ENCODE data around the gene E4F1.

E4F1 gene

GRCh38 chr16:2207872-2208271 is 15.5 kb upstream of the E4F1 start:
- no peak for DNase-seq

DNA sequence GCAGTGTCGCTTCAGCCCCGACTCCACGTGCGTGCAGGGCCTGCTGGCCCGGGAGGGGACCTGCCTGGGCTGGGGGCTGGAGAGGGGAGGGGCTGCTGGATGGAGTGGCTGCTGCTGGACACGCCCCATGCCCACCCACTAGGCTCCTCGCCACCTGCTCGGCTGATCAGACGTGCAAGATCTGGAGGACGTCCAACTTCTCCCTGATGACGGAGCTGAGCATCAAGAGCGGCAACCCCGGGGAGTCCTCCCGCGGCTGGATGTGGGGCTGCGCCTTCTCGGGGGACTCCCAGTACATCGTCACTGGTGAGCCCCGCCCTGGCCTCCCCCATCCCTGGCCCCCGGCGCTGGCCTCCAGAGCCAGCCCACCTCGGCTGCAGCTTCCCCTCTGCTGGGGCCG is 15.1 kb upstream of the E4F1 start:
- DNase-seq, result no peak

- DNase-seq, result no peak
These were observed 14.6 kb upstream of the E4F1 start for GRCh38 chr16:2208772-2209171.

DNA sequence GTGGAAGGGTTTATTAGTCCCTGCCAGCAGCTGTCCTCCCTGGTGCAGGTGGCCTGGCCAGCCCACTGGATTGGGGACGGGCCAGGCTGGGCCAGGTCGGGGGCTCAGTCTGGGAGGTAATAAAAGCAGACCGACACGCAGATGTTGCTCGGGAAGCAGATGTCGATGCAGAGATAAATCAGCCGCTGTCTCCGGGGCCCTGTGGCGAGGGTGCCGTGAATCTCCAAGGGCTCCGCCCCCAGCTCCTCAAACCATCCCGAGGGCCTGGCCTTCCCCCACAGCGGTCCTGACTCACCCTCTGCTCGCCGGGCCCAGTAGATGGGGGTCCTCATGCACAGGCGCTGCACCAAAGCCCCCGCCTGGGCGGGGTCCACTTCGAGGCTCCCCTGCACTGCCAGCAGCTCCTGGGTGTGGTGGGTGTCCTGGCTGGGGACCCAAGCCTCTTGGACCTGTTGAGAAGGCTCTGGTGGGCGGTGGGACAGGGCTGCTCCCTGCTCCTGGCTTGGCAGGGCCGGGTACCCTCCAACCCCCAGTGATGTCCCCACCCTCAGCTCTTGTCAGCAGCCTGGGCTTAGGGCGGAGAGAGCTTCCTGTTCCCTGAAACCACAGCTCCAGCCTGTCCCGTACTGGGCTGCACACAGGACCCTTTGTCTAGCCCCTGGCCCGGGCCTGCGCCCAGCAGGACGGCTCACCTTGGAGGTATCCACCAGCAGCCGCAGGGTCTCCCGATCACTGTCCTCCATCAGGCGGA is 14.0 kb upstream of the E4F1 start:
- no peak for DNase-seq

DNA sequence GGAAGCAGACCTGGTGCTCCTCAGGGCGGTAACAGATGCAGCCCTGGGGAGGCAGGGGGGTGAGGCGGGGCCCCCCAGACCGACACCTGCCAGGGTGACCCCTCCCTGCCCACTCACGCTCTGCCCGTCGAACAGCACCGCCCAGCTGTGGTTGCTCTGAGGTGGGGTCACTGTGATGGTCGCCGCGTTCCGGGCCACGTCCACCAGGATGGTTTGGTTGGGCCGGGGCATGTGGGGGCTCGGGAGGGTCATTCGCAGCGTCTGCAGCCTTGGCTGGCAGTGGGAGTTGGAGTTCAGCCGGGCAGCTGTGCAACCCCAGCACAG is 13.4 kb upstream of the E4F1 start:
- no peak for DNase-seq

DNA sequence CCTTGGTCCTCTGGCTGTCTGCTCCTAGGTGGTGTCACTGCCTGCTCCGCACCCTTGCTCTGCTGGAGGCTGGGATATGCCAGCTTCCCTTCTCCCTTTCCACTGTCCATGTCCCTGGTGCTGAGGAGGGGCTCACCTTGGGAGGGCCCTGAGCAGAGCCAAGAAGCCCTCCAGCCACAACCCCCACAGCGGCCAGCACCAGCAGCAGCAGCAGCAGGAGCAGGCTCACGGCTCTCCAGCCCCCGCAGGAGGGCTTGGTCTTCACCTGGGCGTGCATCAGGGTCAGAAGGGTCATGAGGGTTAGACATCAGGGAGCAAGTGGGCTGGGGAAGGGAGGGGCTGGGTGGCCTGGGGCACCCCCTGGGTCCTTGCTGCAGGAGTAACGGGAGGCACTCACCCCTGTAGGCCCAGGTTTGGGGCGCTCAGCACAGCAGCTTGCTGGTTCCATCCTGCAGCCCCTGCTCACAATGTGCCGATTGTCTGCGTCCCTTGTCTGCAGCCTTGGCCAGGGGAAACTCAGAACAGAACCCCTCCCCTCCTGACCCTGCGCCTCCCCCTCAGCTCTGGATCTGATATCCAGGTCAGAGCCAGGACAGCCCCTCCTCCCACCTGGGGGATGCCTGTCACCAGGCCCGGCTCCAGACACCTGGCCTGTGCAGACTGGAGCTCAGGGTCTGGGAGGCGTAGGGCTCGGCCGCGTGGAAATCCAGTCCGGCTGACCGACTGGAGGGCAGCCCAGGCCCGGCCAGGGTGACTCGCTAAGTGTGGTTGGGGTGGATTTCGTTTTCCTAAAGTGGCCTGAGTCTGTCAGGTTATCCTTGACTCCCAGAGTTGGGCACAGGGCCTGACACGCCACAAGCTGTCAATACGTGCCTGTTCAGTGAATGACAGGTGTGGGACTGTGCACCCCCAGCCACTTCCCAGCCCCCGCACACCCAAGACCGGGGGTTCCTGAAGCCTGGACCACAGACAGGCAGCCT is 12.7 kb upstream of the E4F1 start, which contains the start of gene BRICD5:
BRICD5 (minus strand) TSS at position 478 of the 980 bp plus-strand sequence; CDS start at position 448, 30 bp downstream.
- no peak for DNase-seq

GRCh38 chr16:2211923-2212347 is 11.5 kb upstream of the E4F1 start:
- DNase-seq, result no peak

DNA sequence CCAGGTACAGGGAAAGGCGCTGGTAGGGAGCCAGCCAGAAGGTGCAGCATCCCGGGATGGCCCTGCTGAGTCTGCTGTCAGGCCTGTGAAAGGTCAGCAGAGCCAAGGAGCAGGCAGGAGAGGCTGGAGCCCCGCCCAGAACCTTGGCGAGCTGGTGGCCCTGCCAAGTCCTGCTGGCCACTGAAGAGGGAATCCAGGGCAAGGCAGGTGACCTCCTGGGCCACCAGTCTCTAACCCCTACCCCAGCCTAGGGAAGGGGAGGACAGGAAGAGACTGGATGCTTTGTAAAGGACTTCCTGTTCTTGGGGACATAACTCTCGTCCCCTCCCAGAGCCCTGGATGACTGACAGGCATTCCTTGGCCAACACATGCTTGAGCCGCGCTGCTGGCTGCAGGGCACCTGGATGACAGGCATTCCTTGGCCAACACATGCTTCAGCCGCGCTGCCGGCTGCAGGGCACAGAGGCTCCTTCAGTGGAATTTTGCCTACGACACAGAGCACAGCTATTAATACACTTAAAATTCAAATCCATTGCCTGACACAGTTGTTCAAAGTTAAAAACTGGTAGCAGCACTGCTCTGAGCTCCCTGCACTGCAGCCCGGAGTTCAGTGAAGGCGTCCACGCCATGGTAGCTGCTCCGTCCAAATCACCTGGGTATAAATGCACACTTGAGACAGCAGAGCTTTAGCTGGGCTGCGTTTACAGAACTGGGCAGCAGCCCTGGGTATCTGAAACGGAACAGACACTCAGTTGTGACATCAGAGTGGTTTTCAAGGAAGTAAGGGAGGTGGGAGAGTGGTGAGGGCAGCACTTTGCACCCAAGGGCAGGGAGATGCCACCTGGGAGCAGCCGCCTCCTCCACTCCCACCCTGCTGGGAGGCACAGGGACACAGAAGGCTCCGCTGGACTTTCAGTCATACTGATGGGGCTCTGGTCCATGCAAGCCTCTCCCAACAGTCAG is 10.7 kb upstream of the E4F1 start:
- DNase-seq, result no peak

DNA sequence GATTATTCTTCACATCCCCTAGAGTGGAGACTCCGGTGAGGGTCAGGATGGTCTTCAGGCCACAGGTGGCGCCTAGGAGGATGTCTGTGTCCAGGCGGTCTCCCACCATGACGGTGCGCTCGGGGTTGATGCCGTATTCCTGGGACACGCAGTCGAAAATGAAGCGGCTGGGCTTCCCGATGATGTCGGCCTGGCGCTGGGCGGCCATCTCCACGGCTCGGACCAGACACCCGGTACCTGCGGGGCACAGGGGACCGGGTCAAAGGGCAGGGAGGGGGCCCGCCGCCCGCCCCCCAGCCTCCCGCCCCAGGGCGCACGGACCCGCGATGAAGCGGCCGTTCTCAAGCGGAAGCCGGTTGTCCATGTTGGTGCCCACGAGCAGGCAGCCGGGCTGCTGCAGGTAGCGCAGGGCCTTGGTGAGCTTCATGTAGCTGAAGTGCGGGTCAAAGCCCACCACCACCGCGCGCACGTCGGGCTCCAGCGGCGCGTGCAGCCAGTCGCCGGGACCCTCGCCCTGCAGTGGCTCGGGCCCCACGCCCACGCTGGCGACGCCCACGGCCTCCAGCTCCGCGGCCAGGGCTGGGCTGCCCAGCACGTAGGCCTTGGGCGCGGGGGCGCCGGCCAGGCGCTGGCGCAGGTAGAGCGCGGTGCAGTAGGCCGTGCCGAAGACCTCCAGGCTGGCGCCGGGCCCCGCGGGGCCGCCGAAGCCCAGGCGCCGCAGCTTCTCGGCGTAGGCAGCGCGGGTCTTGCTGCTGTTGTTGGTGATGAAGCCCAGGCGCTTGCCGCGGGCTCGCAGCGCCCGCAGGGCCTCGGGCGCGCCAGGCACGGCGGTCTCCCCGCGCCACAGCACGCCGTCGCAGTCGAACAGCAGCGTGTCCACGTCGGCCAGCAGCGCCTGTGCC is 9.3 kb upstream of the E4F1 start:
- no peak for DNase-seq

GRCh38 chr16:2214719-2214968 is 8.7 kb upstream of the E4F1 start, which contains the start of gene PGP:
TSS of gene PGP (minus strand) at chr16:2214840. CDS start at chr16:2214777, 63 bp downstream.
- DNase-seq, result no peak

- no peak for DNase-seq
These were observed 7.1 kb upstream of the E4F1 start for GRCh38 chr16:2216330-2216729.

- no peak for DNase-seq
These were observed 623 bp downstream of the E4F1 start for GRCh38 chr16:2223942-2224486.

- no peak for DNase-seq
These were observed 2.9 kb downstream of the E4F1 start for GRCh38 chr16:2226245-2226793.

GRCh38 chr16:2226918-2227317 is 3.5 kb downstream of the E4F1 start:
- no peak for DNase-seq

GRCh38 chr16:2228161-2228824 is 4.9 kb downstream of the E4F1 start:
- DNase-seq, result no peak

DNA sequence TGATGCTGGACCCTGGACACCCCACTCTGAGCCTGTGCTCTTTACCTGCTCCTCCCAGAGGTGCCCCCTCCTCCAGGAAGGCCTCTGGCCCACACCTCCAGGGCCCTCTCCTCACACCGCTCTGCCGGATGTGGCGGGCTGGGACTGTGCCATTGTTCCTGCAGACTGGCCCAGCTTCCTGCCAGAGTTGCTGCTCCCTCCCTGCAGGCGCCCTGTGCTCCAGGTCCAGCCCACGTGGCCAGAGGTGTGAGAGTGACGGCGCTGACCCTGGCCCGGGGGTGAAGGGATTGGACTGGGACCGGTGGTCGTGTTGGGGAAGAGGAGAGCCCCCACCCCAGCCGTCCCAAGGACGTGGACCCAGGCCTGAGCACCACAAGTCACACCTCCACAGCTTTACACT is 5.7 kb downstream of the E4F1 start:
- DNase-seq, result no peak

DNA sequence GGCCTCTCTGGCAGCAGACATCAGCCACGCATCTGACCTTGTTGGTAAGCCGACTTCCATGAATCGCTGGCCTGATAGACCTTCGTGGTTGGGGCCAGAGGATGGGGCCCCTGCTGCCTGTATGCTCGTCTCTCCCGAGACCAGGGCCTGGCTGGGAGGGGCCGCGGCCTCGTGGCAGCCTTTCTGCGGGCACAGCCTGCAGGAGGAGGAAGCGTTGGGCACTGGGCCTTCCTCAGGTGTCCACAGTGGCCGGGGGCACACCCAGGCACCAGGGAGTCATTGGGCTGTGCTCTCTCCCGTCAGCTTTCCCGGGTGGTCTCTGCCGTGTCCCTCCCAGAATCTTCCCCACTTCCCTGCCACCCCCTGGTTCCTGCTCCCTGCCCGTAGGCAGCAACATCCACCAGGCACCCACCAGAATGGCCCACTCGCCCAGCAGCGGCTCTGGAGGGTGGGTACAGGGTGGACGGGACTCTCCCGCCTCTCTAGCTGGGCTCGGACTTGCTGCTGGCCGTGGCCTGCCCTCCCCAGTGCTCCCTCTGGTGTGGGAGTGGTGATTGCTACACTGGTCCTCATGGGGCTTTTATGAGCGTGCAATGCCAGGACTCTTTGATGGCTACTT is 6.3 kb downstream of the E4F1 start:
- no peak for DNase-seq

DNA sequence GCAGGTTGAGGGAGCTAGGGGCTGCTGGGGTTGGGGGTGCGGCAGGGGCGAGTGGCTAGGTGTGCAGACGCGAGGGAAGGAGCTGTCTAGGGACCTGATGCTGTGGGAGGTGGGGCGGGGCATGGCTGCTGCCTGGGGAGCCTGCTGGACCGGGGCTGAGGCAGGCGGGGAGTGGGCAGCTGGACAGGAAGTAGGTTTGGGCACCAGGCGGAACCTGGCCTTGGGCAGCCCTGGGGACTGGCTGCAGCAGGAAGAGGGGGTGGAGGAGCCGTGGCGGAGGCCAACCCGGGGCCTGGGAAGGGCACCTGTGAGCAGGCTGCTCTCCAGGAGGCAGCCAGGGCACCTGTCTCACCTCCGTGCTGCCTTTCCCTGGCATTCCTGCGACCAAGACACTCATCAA is 7.0 kb downstream of the E4F1 start:
- no peak for DNase-seq

DNA sequence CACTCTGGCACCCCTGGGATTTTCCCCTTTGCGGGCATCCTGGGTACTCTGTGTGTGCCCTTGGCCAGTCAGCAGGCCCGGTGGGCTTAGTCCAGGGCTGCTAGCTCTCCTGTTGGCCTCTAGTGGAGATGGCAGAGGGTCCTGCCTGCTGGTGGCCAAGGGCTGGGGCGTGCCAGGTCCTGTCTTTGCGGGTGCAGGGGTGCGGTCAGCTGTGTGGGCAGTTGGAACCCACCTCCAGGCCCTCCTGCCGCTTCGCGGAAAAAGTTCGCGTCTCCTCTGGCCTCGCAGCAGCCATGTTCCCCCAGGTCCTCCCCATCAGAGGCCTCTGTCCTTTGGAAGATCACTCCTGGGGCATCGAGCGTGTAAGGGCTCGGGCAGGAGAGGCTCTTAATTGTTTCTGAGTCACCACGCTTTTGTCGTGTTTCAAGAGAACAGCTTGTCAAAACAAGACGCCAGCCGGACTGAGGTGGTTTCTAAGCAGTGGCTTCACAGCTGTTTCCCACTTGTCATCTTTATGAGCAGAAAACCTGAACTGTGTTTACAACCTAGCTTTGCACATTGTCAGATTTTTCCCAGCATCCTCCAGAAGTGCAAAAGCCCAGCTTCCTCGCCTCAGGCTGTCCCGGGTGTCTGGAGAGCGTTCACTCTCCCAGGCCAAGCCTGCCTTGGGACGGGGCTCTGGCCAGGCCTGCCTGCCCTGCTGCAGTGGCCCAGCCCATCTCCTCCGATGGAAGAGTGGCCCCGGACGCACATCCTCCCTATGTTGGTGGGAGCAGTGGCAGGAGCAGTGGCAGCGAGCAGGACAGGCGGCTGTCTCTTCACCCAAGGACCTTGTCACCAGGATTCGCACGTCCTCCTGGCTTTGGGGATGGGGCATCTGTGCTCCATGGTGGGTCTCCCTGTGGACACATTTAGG is 7.9 kb downstream of the E4F1 start:
- DNase-seq, result no peak

Data from NCI-H1105 (cell line).